GM18505 (cell line): ENCODE data around the gene KCNAB1.

Source experiments
- ATAC-seq: cut with Tn5 transposase; IDR thresholded peaks from one replicate; pipeline ENCODE4 v1.9.1; 2021; ENCODE audit not compliant: unreplicated experiment
- POLR2A ChIP-seq: IDR thresholded peaks from 4 replicates; pipeline ENCODE4 v1.6.1; 2011; ENCODE audit warnings: borderline replicate concordance; ENCODE audit not compliant: insufficient read depth, insufficient read length; ENCODE audit errors: extremely low read depth

Gene KCNAB1

DNA sequence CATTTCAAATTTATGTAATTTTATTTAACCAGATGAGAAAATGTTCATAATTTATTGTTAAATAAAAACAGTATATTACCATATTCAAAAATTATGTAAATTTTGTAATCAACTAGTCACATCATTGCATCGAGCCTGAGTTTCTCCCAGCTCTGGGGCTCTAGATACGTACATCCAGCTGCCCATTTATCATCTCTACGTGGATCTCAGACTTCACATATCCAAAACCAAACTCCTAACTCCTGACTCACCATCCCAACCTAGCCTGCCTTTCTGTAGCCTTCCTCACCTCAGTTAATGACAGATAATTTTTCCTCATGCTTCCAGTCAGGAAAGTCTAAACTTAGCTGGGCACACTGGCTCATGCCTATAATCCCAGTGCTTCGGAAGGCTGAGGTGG, 239.7 kb downstream of the KCNAB1 start:
- no peak for TF ChIP-seq POLR2A
- no peak for ATAC-seq

DNA sequence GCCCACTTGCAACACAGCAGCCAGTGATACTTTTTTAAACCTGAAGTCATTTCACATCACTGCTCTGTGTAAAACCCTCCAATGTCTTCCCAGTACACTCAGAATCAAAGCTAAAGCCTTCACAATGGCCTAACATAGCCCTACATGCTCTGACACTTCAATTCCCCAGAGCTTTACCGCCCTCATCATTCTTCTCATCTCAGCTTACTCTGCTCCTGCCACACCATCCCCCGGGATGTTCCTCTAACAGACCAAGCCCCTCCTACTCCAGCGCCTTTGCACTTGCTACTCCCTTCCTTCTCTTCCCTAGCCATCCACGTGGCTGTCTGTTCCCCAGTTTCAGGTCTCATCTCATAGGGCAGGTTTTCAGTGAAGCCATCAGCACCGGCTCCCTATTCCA, 240.6 kb downstream of the KCNAB1 start:
- ATAC-seq, result no peak

DNA sequence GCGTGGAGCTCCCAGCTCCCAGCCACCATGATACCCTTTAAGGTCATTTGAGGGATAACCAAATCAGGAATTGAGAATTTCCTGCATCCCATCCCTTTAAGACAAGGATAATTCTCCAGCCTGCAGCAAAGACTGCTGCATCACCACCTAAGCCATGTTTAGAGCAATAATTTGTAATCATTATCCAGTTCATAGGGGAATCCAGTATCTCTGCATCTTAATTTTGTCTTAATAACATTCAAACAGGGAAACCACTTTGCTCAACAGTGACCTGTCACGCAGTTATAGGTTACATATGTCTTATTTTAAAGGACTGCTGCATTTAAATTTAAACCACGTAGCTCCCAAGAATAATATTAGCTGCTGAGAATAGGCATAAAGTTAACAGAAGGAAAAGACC, 246.2 kb downstream of the KCNAB1 start:
- no peak for ATAC-seq
- no peak for TF ChIP-seq POLR2A

More for the DNA sequence above, 240.6 kb downstream of the KCNAB1 start:
- TF ChIP-seq POLR2A, result no peak

DNA sequence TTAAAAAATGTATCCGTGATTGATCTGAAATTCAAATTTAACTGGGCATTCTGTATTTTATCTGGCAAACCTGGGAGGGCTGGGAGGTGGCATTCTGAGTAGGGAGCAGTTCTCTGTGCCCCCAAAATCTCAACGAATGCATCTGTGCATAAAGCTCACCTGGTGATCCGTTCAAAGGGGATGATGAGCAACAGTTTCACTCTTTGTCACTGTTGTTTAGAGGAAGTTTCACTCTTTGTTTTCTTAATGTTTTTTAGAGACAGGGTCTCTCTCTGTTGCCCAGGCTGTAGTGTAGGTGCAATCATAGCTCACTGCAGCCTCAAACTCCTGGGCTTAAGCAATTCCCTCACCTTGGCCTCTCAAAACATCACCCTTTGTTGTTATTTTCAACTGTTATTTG, 247.8 kb downstream of the KCNAB1 start:
- TF ChIP-seq POLR2A, result no peak
- ATAC-seq, result peak; percentile 90

DNA sequence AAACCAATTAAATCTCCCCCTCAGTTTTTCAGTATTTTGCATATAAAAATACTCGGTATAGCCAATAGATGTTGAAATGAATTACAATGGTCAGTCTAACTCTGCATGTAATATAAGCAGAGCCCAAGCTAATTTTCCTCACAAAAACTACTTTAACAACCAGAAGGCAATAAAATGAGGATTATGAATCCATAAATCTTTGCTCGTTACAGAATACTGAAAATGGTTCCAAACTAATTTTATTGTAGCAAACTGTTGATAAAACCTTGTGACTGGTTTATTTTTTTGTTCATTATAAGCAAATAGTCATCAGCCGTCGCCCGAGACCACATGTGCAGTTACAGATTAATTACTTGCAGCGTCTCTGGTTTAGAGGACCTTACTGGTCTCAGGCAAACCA, 251.3 kb downstream of the KCNAB1 start:
- no peak for TF ChIP-seq POLR2A
- ATAC-seq, result no peak

DNA sequence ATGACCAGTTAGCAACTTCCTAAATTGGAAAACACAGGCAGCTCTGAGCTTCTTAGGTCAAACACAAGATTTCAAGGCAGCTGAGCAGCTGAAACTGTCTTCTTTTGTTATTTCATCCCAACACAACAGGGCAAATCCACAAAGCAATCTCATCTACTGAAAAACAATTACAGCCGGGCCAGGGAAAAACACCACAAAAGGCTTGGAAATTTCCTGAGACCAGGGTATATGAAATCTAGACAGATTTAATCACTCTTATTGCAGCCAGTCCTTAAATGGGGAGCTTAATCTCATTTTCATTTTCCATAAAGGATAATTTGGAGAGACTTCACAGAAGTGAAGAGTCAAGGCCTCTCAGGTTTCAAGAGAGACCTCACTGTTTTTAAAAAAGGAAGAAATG, 252.7 kb downstream of the KCNAB1 start:
- no peak for ATAC-seq
- TF ChIP-seq POLR2A, result no peak

DNA sequence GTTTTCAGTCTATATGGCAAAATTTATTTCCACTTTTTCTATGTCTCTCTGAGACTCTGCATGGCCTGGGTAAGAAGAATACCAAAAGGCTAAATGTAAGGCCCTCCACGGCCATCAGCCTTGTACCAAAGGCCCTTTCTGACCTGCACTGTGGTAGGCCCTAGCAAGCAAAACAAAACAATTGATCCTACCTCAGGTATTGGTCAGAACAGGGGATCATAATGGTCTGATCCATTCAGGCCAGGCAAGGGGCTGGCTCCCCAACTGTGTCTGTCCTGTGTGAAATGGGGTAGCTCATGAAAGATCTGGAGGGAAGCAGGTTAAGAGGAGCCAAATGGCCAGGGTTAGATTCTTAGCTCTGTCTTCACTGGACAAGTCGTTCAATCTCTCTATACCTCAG, 253.3 kb downstream of the KCNAB1 start:
- no peak for TF ChIP-seq POLR2A
- ATAC-seq, result no peak

DNA sequence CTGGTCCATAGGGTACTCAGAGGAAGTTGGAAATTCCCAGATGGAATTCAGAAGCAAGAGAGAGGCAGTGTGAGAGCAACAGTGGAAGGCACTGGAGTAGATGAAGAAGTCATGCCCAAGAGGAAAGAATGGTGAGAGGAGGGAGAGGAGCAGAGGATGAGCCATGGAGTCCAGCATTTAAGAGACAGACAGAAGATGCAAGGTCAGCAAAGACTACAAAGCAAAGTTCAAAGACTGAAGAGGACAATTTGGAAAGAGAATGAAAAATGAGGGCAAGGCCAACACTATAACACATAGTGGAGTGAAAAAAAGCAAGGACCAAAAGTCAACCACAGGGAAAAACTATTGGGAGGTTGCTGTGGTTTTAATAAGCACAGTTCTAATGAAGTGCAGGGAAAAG, 255.8 kb downstream of the KCNAB1 start:
- no peak for ATAC-seq

DNA sequence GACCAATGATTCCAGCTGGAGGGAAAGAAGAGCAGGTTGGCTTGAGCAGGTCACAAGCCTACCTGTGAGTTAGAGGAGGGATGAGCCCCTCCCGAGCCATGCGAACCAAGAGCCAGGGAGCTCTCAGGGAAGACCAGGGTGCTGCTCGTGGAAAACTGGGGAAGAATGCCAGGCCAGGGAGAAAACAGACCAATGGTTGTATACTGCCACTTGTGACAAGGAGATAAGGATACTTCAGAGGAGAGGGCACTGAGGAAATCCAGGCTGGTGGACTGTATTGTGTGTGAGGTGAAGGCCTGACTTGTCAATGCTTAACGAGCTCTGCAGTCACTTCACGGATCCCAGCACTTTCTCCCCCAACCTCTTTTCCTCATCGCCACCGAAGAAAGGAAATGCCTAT, 256.9 kb downstream of the KCNAB1 start:
- TF ChIP-seq POLR2A, result no peak
- ATAC-seq, result no peak

More for the DNA sequence above, 255.8 kb downstream of the KCNAB1 start:
- TF ChIP-seq POLR2A, result no peak

DNA sequence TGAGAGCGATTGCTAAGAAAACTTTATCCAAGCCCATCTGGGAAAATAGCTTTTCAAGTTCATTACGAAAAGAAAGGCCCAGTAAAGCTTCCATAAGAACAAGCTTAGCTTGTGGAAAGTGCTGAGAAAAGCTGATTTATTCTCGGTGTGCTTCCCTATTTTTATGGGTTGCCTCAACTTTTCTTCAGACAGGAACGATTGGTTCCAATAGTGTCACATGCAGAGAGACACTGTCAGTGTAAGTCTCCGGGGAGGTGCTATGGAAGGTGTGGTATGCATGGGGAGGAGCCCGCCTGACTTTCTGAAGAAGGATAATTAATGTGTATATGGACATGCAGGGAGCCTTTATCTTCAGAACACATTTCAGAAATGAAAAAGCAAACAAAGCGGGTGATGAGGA, 257.3 kb downstream of the KCNAB1 start:
- no peak for TF ChIP-seq POLR2A
- ATAC-seq, result no peak

DNA sequence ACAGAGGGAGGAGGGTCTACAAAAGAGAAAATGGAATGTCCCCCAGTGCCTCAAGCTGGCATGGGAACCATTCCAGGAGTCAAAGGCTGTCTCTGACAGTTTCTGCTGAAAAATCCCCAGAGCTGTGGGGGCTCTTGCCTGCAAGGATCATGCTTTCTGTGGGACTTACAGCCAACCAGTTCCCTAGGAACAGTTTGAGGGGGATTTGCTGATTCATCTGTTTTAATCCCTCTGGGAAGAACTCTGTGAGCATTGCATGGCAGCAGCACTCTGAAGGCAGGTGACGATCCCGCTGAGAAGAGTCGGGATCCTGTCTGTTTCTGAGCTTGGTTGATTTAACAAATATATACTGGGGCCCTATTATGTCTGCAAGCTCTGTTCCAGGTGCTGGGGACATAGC, 258.5 kb downstream of the KCNAB1 start:
- no peak for ATAC-seq
- TF ChIP-seq POLR2A, result no peak

DNA sequence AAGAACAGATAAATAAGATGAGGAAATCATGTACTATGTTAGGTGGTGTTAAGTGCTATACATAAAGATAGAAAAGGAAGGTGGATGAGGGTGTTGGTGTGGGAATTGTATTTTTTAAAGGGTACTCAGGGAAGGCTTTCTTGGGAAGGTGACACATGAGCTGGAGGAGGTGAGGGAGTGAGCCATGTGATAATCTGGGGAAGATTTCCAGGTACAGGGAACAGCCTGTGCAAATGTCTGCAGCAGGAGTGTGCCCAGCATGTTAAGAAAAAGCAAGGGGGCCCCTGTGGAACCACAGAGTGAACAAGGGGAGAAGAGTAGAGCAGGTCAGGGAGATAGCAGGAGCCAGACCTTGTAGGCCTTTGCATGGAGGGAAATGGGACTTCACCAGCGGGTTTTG, 258.9 kb downstream of the KCNAB1 start:
- ATAC-seq, result no peak
- no peak for TF ChIP-seq POLR2A

DNA sequence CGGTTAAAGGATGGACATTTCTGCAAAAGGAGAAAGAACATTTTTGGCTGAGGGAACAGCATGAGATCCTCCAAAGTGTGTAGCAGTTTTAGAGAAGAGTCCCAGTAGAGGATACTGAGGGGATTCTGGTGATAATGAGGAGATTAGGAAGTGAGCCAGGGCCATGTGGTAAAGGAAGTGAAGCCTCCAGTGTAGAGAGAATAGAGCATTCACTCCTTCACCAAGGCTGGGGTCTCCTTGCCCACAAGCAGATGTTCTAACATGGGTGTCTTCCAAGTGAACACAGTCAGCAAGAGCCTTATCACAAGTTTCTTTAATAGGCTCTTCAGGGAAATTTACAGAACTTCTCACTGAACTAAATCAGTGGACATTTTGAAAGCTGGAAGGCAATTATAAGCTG, 260.9 kb downstream of the KCNAB1 start:
- no peak for ATAC-seq

DNA sequence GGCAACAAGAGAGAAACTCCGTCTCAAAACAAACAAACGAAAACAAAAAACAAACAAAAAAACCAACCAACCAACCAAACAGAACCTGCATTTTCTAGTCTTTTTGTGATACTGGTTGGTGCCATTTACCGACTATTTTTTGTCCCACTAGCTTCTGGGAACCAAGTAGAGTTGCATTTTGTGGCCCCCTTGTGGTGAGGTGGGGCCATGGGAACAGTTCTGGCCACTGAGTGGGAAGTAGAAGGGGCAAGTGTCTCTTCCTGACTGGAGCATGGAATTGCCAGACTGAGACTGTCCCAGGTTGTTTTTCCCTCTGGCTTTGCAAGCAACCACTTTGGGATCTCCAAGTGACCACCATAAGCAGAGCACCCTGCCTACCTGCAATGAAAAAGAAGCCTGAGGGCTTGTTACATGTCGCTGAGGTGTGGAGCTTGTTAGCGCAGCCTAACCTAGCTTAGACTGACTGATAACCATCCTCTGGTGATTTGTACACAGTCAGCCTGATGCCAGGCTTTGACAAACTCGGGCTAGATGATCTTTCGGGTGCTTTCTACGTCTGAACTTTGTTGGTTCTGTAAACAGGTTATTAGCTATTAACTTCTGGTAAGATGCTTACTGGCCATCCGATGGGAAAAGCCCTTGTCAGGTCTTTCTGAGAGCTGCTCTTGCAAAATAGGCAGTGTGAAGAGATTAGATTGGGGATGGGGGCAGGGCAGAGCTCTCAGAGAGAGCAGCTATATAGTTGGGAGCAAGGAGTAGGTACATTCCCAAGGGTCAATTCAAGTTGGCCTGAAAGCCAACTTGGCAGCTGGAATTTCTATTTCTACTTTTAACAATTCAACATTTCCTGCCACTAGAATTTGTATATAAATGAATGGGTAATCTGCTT, 262.3 kb downstream of the KCNAB1 start:
- no peak for TF ChIP-seq POLR2A
- ATAC-seq, result peak; percentile 53

More for the DNA sequence above, 260.9 kb downstream of the KCNAB1 start:
- TF ChIP-seq POLR2A, result no peak
